NCI-H1105 treated with DMSO at 0.1 percent for 48 hours (cell line): ENCODE measurements around the gene CPNE5.
"Not testable (repeated sequence)": the region's sequence is repeated elsewhere in the genome, so short reads cannot be mapped to it uniquely, and the experiment has no call there.

Experiments
- DNase-seq: peaks from one replicate; lab custom pipeline; 2025; lab: John Stamatoyannopoulos, UW

The CPNE5 gene

GRCh38 chr6:36814249-36814648 lies 25.0 kb downstream of the CPNE5 start:
- no peak for DNase-seq

DNA sequence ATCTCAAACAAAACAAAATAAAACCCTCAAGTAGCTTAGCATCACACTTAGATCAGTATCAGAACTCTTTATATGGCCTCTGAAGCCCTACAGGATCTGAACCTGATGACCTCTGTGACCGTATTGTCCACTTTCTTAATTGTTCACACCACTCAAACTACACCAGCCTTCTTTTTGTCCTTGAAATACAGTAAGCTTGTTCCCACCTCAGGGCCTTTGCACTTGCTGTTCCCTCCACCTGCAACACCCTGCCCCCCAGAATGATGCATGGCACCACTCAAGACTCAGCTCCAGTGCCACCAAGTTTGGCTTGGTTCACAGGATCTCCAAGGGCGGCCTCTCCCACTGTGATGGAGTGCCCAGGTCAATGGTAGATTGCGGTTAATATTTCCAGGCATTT lies 25.7 kb downstream of the CPNE5 start:
- no peak for DNase-seq

DNA sequence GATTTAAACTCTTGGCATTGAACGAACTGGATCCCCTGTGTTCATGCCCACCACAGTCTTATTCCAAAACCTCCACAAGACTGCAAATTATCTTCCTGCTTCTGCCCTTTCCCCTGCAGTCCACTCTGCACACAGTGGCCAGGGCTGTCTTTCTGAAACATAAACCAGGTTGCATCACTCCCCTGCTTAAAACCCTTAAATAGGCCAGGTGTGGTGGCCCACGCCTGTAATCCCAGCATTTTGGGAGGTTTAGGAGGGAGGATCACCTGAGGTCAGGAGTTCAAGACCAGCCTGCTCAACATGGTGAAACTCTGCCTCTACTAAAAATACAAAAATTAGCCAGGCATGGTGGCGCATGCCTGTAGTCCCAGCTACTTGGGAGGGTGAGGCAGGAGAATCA lies 26.2 kb downstream of the CPNE5 start:
- not testable (repeated sequence) for DNase-seq

DNA sequence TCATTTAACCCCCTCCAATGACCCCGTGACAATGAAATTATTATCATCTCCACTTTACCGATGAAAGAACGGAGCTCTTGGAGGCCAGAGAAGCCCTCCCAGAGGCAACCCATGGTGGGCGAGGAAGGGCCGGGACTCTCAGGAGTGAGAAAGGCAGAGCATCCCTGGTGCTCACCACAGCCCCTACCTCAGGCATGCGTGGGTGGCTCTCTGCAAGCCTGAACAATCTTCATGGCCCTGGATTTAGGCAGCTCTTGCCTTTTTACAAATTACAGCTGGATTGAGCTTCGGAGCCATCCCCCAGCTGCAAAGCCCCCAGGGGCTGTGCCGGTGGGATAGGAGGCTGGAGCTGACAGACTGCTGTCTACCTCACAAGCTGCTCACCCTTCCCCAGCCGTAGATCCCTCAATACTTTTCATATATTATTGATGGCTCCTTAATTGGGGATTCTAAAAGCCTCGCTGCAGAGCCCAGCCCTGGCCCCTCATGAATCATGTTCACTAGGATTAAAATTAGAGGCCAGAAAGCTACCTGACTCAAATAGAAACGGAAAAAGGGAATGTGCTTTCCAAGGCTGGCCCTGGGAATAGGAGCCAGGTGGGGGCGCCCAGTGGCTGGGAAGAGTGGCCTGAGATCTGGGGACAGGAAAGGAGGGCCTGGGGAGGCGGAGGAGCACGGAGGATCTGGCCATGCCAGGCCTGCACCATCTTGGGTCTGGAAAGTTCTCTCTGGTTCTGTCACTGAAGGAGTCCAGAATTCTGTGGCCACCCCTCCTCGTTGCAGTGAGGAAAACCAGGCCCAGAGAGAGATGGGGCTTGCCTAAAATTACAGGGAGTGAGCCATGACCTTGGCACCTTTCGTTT lies 29.1 kb downstream of the CPNE5 start:
- DNase-seq: no peak

- DNase-seq: no peak
These were observed 30.1 kb downstream of the CPNE5 start for GRCh38 chr6:36809156-36809555.

GRCh38 chr6:36808634-36809033 lies 30.6 kb downstream of the CPNE5 start:
- DNase-seq: no peak

DNA sequence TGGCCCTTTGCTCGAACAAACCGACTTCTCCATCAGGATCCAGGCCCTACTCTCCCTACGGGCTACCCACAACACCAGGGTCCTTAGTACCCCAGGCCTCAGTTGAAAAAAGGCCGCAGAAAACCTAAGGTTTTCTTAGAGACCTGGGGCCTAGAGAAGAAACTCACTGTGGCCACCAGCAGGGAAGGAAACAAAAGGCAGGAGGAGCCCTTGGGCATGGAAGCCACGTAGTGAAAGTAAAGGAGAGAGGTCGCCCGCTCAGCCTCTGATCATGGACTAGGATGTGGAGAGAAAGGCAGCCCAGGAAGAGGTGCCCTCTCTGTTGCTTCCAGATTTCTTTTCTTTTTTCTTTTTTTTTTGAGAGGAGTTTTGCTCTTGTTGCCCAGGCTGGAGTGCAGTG lies 31.5 kb downstream of the CPNE5 start:
- DNase-seq: no peak

DNA sequence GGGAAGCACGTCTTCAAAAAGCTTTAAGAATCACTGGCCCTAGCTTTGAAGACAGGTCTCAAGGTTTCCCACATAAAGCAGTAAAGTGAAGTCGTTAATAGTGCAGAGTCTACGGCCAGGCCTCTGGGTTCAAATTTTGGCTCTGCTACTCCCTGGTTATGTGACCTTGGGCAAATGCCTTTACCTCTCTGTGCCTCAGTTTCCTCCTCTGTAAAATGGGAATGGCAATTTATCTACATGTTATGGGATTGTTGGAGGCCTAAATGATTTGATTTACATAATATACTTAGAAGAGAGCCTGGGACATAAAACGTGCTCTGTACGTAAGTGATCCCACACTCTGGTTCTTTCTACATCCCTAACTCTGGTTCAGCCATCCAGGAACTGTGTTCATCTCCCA lies 32.1 kb downstream of the CPNE5 start:
- DNase-seq: no peak

DNA sequence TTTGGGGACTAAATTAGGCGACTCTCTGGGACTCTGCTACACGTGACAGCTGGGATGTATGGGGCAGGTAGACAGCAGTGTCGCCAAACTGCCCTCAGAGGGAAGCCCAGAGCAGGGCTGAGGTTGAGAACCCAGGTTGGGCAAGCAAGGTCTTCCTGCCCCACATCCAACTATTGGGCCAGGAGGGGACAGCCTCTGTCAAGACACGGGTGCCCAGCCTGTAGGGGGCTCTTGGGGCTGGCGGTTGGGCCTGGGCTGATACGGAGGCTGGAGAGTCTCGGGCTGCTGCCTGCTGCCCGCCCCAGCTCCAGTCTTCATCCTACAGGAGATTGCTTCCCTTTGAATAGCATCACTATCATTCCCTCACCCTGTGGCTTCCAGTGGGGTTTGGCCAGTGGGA lies 33.3 kb downstream of the CPNE5 start:
- no peak for DNase-seq

- no peak for DNase-seq
These were observed 34.0 kb downstream of the CPNE5 start for GRCh38 chr6:36805096-36805797.

- no peak for DNase-seq
These were observed 34.7 kb downstream of the CPNE5 start for GRCh38 chr6:36804563-36804962.

GRCh38 chr6:36803908-36804307 lies 35.3 kb downstream of the CPNE5 start:
- no peak for DNase-seq

DNA sequence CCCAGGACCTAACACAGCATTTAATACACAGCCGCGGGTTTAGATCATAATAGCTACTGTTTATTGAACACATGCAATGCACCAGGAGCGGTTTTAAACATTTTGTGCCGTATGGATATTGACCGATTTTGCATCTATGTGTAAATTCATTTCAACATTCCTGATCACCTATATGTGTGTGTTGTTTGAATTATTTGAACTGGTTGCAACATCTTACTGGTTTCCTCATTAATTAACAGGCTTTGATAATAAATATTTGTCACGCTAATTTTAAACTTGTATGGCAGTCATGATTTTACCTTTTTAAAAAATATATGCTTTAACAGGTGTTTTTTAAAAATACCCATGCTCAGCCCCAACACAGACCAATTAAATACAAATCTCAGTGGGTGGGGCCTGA lies 35.8 kb downstream of the CPNE5 start:
- no peak for DNase-seq

DNA sequence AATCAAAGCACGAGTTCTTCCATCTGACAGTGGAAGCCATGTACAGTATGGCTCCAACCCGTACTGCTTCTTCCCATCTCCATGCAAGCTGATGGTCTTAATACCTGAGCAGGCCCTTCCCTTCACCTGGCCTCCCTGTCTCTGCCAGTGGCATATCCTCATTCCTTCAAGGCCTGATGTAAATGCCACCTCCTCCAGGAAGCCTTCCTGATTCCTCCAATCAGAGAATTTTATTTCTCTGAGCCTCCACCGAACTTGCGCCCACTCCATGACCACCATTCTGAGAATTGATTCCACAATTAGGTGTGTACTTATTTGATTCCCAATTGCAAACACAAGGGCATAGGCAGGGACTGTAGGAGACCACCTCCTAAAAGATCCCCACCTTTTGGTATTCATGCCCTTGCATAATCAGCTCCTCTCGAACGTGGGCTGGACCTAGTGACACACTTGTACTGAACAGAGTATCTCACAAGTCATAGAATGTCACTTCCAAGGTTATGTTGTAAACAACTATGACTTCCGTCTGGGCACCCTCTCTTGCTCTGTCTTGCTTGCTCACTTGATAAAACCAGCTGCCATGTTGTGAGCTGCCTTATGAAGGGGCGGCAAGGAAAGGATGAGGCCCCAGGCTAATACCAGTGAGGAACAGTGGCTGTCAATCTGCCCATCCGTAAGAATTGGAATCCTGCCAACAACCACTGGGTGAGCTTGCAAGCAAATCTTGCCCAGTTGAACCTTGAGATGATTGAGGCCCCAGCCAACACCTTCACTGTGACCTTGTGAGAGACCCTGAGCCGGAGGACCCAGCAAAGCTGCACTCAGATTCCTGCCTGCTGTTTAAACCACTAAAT lies 38.8 kb downstream of the CPNE5 start:
- peak; percentile 14 for DNase-seq

DNA sequence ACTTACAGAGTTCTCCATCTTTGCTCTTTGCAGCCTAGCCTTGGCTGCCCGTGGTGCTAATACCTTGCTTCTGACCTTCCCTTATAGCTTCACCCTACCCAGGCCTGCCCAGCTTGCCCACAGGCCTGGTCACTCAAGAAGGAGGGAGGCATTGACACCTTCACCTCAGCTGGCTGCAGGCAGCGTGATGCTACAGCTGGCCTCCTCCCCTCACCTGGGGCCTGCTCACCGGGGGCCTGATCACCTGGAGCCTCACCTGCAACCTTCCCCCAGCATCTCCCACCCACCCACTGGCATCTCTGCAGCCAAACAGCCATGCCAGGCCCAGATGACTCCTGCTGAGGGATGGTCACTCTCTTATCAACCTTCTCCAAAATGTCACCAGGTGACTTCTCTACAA lies 40.4 kb downstream of the CPNE5 start:
- no peak for DNase-seq

GRCh38 chr6:36797653-36798052 lies 41.6 kb downstream of the CPNE5 start:
- DNase-seq: no peak

- no peak for DNase-seq
These were observed 42.2 kb downstream of the CPNE5 start for GRCh38 chr6:36797055-36797454.

- no peak for DNase-seq
These were observed 44.6 kb downstream of the CPNE5 start for GRCh38 chr6:36794713-36795065.

GRCh38 chr6:36793913-36794712 lies 45.1 kb downstream of the CPNE5 start:
- DNase-seq: no peak

GRCh38 chr6:36793296-36793912 lies 45.8 kb downstream of the CPNE5 start:
- no peak for DNase-seq

- DNase-seq: no peak
These were observed 47.6 kb downstream of the CPNE5 start for GRCh38 chr6:36791521-36792135.
